HCT116 (cell line): ENCODE data around the gene ABHD12B. TPM values are rescaled to one million over a fixed set of nuclear protein-coding genes. Genes with fewer than 3 reads are reported as not detected.

Source experiments
- ATAC-seq: fragments of 200-7000 bp; cut with Tn5 transposase; 2 replicates; pipeline ENCODE4 v1.9.1; 2020; ENCODE audit warnings: mild to moderate bottlenecking, moderate library complexity
- BruUV-seq: library from RNA; stranded (reverse); fragments of 400-500 nt; replicated peaks from 2 replicates; lab custom pipeline; 2021; lab: Mats Ljungman, UMichigan
- CTCF ChIA-PET: fragments of 300-600 bp; sonication (Branson Sonifier 250); formaldehyde crosslinking; loops from one replicate; lab custom pipeline; 2021; ENCODE audit warnings: antibody characterized with exemption; lab: Charles Lee
- POLR2A ChIA-PET: fragments of 300-600, 350-600 bp; sonication (Branson Sonifier 250); formaldehyde crosslinking; loops from one replicate; lab custom pipeline; 2021; ENCODE audit warnings: antibody characterized with exemption; lab: Charles Lee
- RAD21 ChIA-PET, 2 experiments: fragments of 300-600 bp; sonication (Branson Sonifier 250); formaldehyde crosslinking; loops; one replicate each; lab custom pipeline; 2023; ENCODE audit warnings: low total read pairs in 2 of 2; ENCODE audit not compliant: uncharacterized antibody in 2 of 2, unreplicated experiment in 2 of 2, low non-redundant PET in 1 of 2; lab: Charles Lee
- DNase-seq: peaks from one replicate; pipeline ENCODE4 v3.0.0-alpha.2; 2010; ENCODE audit warnings: low read depth, low spot score
- H2AFZ ChIP-seq: fragments of 200-600 bp; shearing (Covaris generic), sonication (generic); 2 replicates; pipeline ENCODE4 v1.6.1; 2017; ENCODE audit warnings: low read depth, mixed run types, mixed read lengths, antibody characterized with exemption, low read length; ENCODE audit not compliant: poor library complexity, severe bottlenecking
- H3K27ac ChIP-seq: 2 replicates; pipeline ENCODE4 v1.5.1; 2012; ENCODE audit warnings: low read depth, low read length
- H3K27me3 ChIP-seq: fragments of 200-600 bp; sonication (generic); 2 replicates; pipeline ENCODE4 v1.6.1; 2016; ENCODE audit warnings: mixed run types, low read length, mixed read lengths; ENCODE audit not compliant: insufficient read depth
- H3K36me3 ChIP-seq, 2 experiments: fragments of 200-500 bp in 1 of 2; fragments of 200-600 bp in 1 of 2; sonication (Bioruptor generic) in 1 of 2; sonication (generic) in 1 of 2; 2 replicates each; pipeline versions ENCODE4 v1.5.1 to v1.6.1; 2014 to 2016; ENCODE audit warnings: low read length in 2 of 2, inconsistent platforms in 1 of 2, mixed read lengths in 1 of 2, mixed run types in 1 of 2; ENCODE audit not compliant: insufficient read depth in 2 of 2, control insufficient read depth in 1 of 2
- H3K4me1 ChIP-seq, 2 experiments: fragments of 200-600 bp in 1 of 2; sonication (generic) in 1 of 2; 2 replicates each; pipeline versions ENCODE4 v1.5.1 to v1.6.1; 2012 to 2017; ENCODE audit warnings: low read length in 2 of 2, inconsistent platforms in 1 of 2, mild to moderate bottlenecking in 1 of 2, mixed read lengths in 1 of 2, mixed run types in 1 of 2, moderate library complexity in 1 of 2; ENCODE audit not compliant: insufficient read depth in 2 of 2, control insufficient read depth in 1 of 2
- H3K4me2 ChIP-seq: fragments of 200-600 bp; sonication (generic); 2 replicates; pipeline ENCODE4 v1.6.1; 2017; ENCODE audit warnings: mixed run types, low read length, mixed read lengths
- H3K4me3 ChIP-seq, 2 experiments: fragments of 200-600 bp in 1 of 2; sonication (generic) in 1 of 2; replicated peaks in 1 of 2; 2 replicates each; pipeline ENCODE4 v1.5.1; 2011 to 2016; ENCODE audit warnings: low read length in 2 of 2, control low read depth in 1 of 2, low read depth in 1 of 2, mild to moderate bottlenecking in 1 of 2, mixed read lengths in 1 of 2, mixed run types in 1 of 2
- H3K79me2 ChIP-seq: fragments of 200-600 bp; sonication (generic); 2 replicates; pipeline ENCODE4 v1.6.1; 2017; ENCODE audit warnings: mild to moderate bottlenecking, mixed run types, low read length, moderate library complexity, mixed read lengths; ENCODE audit not compliant: insufficient read depth
- H3K9ac ChIP-seq: fragments of 200-600 bp; sonication (generic); 2 replicates; pipeline ENCODE4 v1.6.1; 2016; ENCODE audit warnings: low read length, mixed read lengths
- H3K9me2 ChIP-seq: fragments of 200-600 bp; sonication (generic), shearing (Covaris generic); 2 replicates; pipeline ENCODE4 v1.6.1; 2017; ENCODE audit warnings: mixed run types, mild to moderate bottlenecking, moderate library complexity; ENCODE audit not compliant: insufficient read depth
- H3K9me3 ChIP-seq, 2 experiments: fragments of 200-500 bp in 1 of 2; fragments of 200-600 bp in 1 of 2; sonication (Bioruptor generic) in 1 of 2; sonication (generic) in 1 of 2; 2 replicates each; pipeline ENCODE4 v1.6.1; 2014 to 2017; ENCODE audit warnings: low read length in 2 of 2, mixed read lengths in 2 of 2, inconsistent platforms in 1 of 2, low read depth in 1 of 2, mild to moderate bottlenecking in 1 of 2, mixed run types in 1 of 2, moderate library complexity in 1 of 2; ENCODE audit not compliant: control insufficient read depth in 1 of 2, insufficient read depth in 1 of 2
- H4K20me1 ChIP-seq: fragments of 200-600 bp; sonication (generic), shearing (Covaris generic); 2 replicates; pipeline ENCODE4 v1.6.1; 2017; ENCODE audit warnings: mixed run types, mild to moderate bottlenecking, moderate library complexity; ENCODE audit not compliant: insufficient read depth
- CEBPB ChIP-seq: IDR thresholded peaks from 2 replicates; pipeline ENCODE4 v1.6.1; 2012; ENCODE audit warnings: low read depth
- RAD21 ChIP-seq: IDR thresholded peaks from 2 replicates; pipeline ENCODE4 v1.6.1; 2012; ENCODE audit warnings: low read depth, mild to moderate bottlenecking
- SP1 ChIP-seq: IDR thresholded peaks from 2 replicates; pipeline ENCODE4 v1.6.1; 2012; ENCODE audit warnings: low read depth
- intact Hi-C: fragments of 100-400 bp; cut with micrococcal nuclease; formaldehyde crosslinking; loops from 2 replicates; pipeline ENCODE4 v1.10.0; 2022
- total RNA-seq: library from RNA; stranded (reverse); gene quantifications from one replicate; pipeline ENCODE4 v1.2.1, GENCODE V29; 2021; ENCODE audit not compliant: unreplicated experiment
- TF ChIP-seq, protein P1 (sequence below): IDR thresholded peaks from 2 replicates; pipeline ENCODE4 v1.6.1; 2012

The ABHD12B gene
- total RNA-seq, 1 experiment from 2014 or later = 0.74 TPM

DNA sequence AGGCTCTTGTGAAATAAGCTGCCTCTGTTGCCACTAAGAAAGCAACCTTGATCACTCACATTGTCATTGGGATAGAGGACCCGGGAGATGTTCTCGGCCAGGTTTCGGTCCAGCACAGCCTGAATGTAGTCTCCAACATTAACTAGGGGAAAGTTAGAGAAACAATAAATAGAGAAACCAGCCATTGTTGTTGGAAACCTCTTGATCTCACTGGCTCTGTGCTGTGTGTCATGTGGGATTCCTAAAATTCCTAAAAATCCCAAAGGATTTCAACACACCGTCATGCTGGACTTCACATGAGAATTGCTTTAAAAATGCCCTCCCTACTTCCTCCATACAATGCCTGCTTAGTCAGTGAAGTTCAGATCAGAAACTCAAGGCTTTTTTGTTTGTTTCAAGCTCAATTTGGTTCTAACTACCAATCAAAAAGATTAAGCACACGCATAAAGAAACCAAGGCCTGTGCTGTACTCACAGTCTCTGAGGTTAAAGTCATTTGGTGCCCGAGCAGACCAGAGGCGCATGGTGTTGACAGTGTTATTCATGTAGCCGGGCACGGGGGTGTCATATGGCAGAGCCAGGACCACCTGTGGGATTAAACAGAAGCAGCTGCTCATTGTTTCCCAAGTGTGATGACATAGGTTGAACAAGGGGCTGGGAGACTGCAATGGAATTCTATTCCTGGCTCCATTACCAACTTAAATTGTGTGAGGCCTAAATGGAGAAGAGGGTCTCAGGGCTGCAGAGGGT is 48.8 kb downstream of the ABHD12B start:
- H3K9me2 ChIP-seq = no peaks in the 10 kb centered on the region
- no peak for ATAC-seq
- ChIA-PET CTCF (no interaction called here), RAD21 (no interaction called here), POLR2A (no interaction called here)
- H3K27me3 ChIP-seq = no peaks in the 10 kb centered on the region
- H3K27ac ChIP-seq = no peak overlapping the region
- no peak overlapping the region for H2AFZ ChIP-seq
- TF ChIP-seq CEBPB (no peak), RAD21 (no peak)
- no peaks in the 10 kb centered on the region for H3K4me1 ChIP-seq
- H3K4me3 ChIP-seq = no peak overlapping the region
- H3K9ac ChIP-seq = no peak overlapping the region
- H3K9me3 ChIP-seq = no peaks in the 10 kb centered on the region
- H4K20me1 ChIP-seq = no peaks in the 10 kb centered on the region
- BruUV-seq = no TSS peak
- no peaks in the 10 kb centered on the region for H3K79me2 ChIP-seq
- peaks cover 59 to 79% of the 10 kb centered on the region in 2 experiments for H3K36me3 ChIP-seq
- intact Hi-C loops = no loop called here
- DNase-seq = no peak
- H3K4me2 ChIP-seq = no peak overlapping the region

DNA sequence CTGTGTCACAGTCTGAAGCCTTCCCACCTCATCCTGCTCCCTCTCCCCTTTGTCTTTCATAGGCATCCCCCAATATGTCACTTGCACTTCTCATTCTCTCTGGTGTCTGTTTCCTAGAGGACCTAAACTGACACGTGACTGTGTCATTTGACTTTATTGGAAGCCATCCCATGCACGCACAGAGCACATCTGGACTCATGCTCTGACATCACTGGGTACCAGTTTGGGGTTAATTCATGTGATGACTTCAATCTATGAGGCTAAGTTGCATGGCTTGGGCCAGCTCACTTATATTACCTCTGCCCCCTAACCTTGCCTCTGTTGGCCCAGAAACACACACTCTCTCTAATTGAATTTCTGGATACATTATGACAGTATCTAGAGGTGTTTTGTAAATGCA is 51.0 kb downstream of the ABHD12B start:
- Histone ChIP-seq H3K36me3 (peaks cover 51 to 62% of the 10 kb centered on the region in 2 experiments), H2AFZ (no peak overlapping the region), H3K9ac (no peak overlapping the region), H3K79me2 (peaks cover 4% of the 10 kb centered on the region; the same call in 1 of the 2 replicates), H3K9me2 (no peaks in the 10 kb centered on the region), H3K4me1 (no peaks in the 10 kb centered on the region), H3K4me2 (no peak overlapping the region), H4K20me1 (no peaks in the 10 kb centered on the region), H3K27ac (no peak overlapping the region), H3K9me3 (no peaks in the 10 kb centered on the region), H3K4me3 (no peak overlapping the region), H3K27me3 (no peaks in the 10 kb centered on the region)
- CTCF ChIA-PET = no interaction called here
- no peak for ATAC-seq
- DNase-seq = no peak
- POLR2A ChIA-PET = no interaction called here
- no peak for TF ChIP-seq SP1
- TF ChIP-seq, protein P1, sequence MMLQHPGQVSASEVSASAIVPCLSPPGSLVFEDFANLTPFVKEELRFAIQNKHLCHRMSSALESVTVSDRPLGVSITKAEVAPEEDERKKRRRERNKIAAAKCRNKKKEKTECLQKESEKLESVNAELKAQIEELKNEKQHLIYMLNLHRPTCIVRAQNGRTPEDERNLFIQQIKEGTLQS = no peak
- RAD21 ChIA-PET = no interaction called here
- BruUV-seq = no TSS peak
- intact Hi-C loops = no loop called here
